ENCODE results near the gene YIPF4.
"Not testable (repeated sequence)": the region's sequence is repeated elsewhere in the genome, so short reads cannot be mapped to it uniquely, and the experiment has no call there.

The YIPF4 gene

GRCh38 chr2:32329180-32329980 is 51.7 kb downstream of the YIPF4 start:
- H3K4me3 Mint-ChIP-seq; H3K27ac Mint-ChIP-seq; H3K4me1 Mint-ChIP-seq; DNase-seq (ENCODE audit: low spot score in 2 of 2); H3K9me3 Mint-ChIP-seq; H3K36me3 Mint-ChIP-seq; ATAC-seq: not testable (repeated sequence)

GRCh38 chr2:32330136-32330535 is 52.4 kb downstream of the YIPF4 start:
- Mint-ChIP-seq H3K27ac (no peak overlapping the region), H3K36me3 (peaks cover 9% of the 10 kb centered on the region), H3K9me3 (no peaks in the 10 kb centered on the region), H3K4me3 (no peak overlapping the region), H3K4me1 (no peaks in the 10 kb centered on the region)
- no peak for DNase-seq (ENCODE audit: low spot score in 2 of 2)
- no peak for ATAC-seq

- no peak overlapping the region for H3K4me3 Mint-ChIP-seq
- no peaks in the 10 kb centered on the region for H3K9me3 Mint-ChIP-seq
- no peak overlapping the region for H3K27ac Mint-ChIP-seq
- no peaks in the 10 kb centered on the region for H3K4me1 Mint-ChIP-seq
- ATAC-seq (no peak), DNase-seq (ENCODE audit: low spot score in 2 of 2) (no peak)
- no peaks in the 10 kb centered on the region for H3K36me3 Mint-ChIP-seq
Measured at GRCh38 chr2:32342801-32343200, 65.1 kb downstream of the YIPF4 start.

GRCh38 chr2:32350797-32351196 is 73.1 kb downstream of the YIPF4 start:
- H3K4me3 Mint-ChIP-seq; DNase-seq (ENCODE audit: low spot score in 2 of 2); H3K4me1 Mint-ChIP-seq; ATAC-seq; H3K9me3 Mint-ChIP-seq; H3K36me3 Mint-ChIP-seq; H3K27ac Mint-ChIP-seq: not testable (repeated sequence)

- no peak for ATAC-seq
- Mint-ChIP-seq H3K4me1 (peaks cover 28% of the 10 kb centered on the region), H3K36me3 (peaks cover 41% of the 10 kb centered on the region), H3K27ac (peak overlapping the region; percentile 95), H3K4me3 (peak overlapping the region; percentile 87), H3K9me3 (no peaks in the 10 kb centered on the region)
- DNase-seq (ENCODE audit: low spot score in 2 of 2): no peak
Measured at GRCh38 chr2:32355976-32356680, 78.4 kb downstream of the YIPF4 start.

GRCh38 chr2:32356681-32357317 is 79.1 kb downstream of the YIPF4 start, which contains the start of gene BIRC6:
Gene BIRC6, plus strand, starts transcription at chr2:32357023. Its CDS starts 139 bp downstream, at chr2:32357162.
- H3K36me3 Mint-ChIP-seq: peaks cover 41% of the 10 kb centered on the region
- peak within 1 kb of the TSS; percentile 95 for H3K27ac Mint-ChIP-seq
- ATAC-seq (peak; percentile 96), DNase-seq (ENCODE audit: low spot score in 2 of 2) (peak; percentile 94 to 99)
- H3K4me3 Mint-ChIP-seq: peak within 1 kb of the TSS; percentile 87
- no peaks in the 10 kb centered on the region for H3K9me3 Mint-ChIP-seq
- H3K4me1 Mint-ChIP-seq: peaks cover 34% of the 10 kb centered on the region

- Mint-ChIP-seq H3K9me3 (no peaks in the 10 kb centered on the region), H3K36me3 (peaks cover 47% of the 10 kb centered on the region), H3K27ac (peak overlapping the region; percentile 95), H3K4me1 (peaks cover 36% of the 10 kb centered on the region), H3K4me3 (peak overlapping the region; percentile 87)
- DNase-seq (ENCODE audit: low spot score in 2 of 2) (peak; percentile 25 to 83), ATAC-seq (peak; percentile 15)
Measured at GRCh38 chr2:32357318-32358110, 79.8 kb downstream of the YIPF4 start.

- peak overlapping the region; percentile 87 for H3K4me3 Mint-ChIP-seq
- peaks cover 36% of the 10 kb centered on the region for H3K4me1 Mint-ChIP-seq
- no peaks in the 10 kb centered on the region for H3K9me3 Mint-ChIP-seq
- peak; percentile 7 to 64 for DNase-seq (ENCODE audit: low spot score in 2 of 2)
- H3K36me3 Mint-ChIP-seq: peaks cover 53% of the 10 kb centered on the region
- H3K27ac Mint-ChIP-seq: peak overlapping the region; percentile 95
- no peak for ATAC-seq
Measured at GRCh38 chr2:32358111-32358482, 80.4 kb downstream of the YIPF4 start.

- DNase-seq (ENCODE audit: low spot score in 2 of 2) (no peak), ATAC-seq (no peak)
- peaks cover 68% of the 10 kb centered on the region for H3K36me3 Mint-ChIP-seq
- H3K4me3 Mint-ChIP-seq: peak overlapping the region; percentile 87
- no peaks in the 10 kb centered on the region for H3K9me3 Mint-ChIP-seq
- H3K27ac Mint-ChIP-seq: peak overlapping the region; percentile 95
- H3K4me1 Mint-ChIP-seq: peaks cover 52% of the 10 kb centered on the region
Measured at GRCh38 chr2:32360416-32360815, 82.7 kb downstream of the YIPF4 start.

- not testable (repeated sequence) for H3K4me3 Mint-ChIP-seq; H3K27ac Mint-ChIP-seq; DNase-seq (ENCODE audit: low spot score in 2 of 2); ATAC-seq; H3K9me3 Mint-ChIP-seq
- peaks cover 73% of the 10 kb centered on the region for H3K36me3 Mint-ChIP-seq
- peaks cover 72% of the 10 kb centered on the region for H3K4me1 Mint-ChIP-seq
Measured at GRCh38 chr2:32362997-32363396, 85.3 kb downstream of the YIPF4 start.

- no peak for ATAC-seq
- no peak overlapping the region for H3K4me3 Mint-ChIP-seq
- H3K4me1 Mint-ChIP-seq: peaks cover 72% of the 10 kb centered on the region
- DNase-seq (ENCODE audit: low spot score in 2 of 2): no peak
- H3K36me3 Mint-ChIP-seq: peaks cover 67% of the 10 kb centered on the region
- H3K9me3 Mint-ChIP-seq: no peaks in the 10 kb centered on the region
- H3K27ac Mint-ChIP-seq: peak overlapping the region; percentile 17
Measured at GRCh38 chr2:32363597-32363996, 85.9 kb downstream of the YIPF4 start.

- Mint-ChIP-seq H3K27ac (peak overlapping the region; percentile 84), H3K36me3 (peaks cover 60% of the 10 kb centered on the region), H3K4me1 (peaks cover 72% of the 10 kb centered on the region)
- not testable (repeated sequence) for H3K9me3 Mint-ChIP-seq; H3K4me3 Mint-ChIP-seq; ATAC-seq; DNase-seq (ENCODE audit: low spot score in 2 of 2)
Measured at GRCh38 chr2:32364290-32364689, 86.6 kb downstream of the YIPF4 start.

- Mint-ChIP-seq H3K36me3 (peaks cover 47% of the 10 kb centered on the region), H3K4me1 (peaks cover 64% of the 10 kb centered on the region)
- not testable (repeated sequence) for DNase-seq (ENCODE audit: low spot score in 2 of 2); H3K9me3 Mint-ChIP-seq; ATAC-seq; H3K27ac Mint-ChIP-seq; H3K4me3 Mint-ChIP-seq
Measured at GRCh38 chr2:32365679-32366078, 88.0 kb downstream of the YIPF4 start.
